ENCODE data around the gene PLEKHA6.

DNA sequence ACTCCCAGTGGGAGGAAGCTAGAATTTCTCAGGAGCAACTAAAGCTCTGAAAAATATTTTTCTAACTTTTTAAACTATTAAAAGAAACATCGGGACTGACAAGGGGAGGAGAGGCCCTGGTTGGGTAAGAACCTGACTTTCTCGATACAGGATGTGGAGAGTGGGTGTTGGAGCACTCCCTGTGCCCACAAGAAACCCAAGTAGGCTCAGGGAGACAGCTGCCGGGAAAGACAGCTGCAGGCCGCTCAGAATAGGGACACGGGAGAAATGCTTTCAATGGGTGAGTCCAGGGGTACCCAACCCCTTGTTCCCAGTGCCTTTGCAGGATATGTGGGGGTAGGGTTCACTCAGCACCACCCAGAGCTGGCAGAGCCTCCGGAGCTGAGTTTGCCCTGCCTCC, 43.6 kb downstream of the PLEKHA6 start:
- TF ChIP-seq POLR2A (IDR thresholded peaks at IDR 0.05; ENCODE audit: low read length) (no peak), GATA1 (IDR thresholded peaks at IDR 0.05; ENCODE audit: low read depth, low read length) (no peak)

Data from erythroblast (primary cell).